Neural progenitor cell (in vitro differentiated cells): ENCODE measurements around the gene PTPRU. TPM values are rescaled to one million over a fixed set of nuclear protein-coding genes. Genes with fewer than 3 reads are reported as not detected.

ENCODE experiments used
- DNase-seq: peaks from one replicate; pipeline ENCODE4 v3.0.0-alpha.2; 2016; ENCODE audit warnings: low spot score
- H2AFZ ChIP-seq: fragments of 200-600 bp; sonication (generic); replicated peaks from 2 replicates; pipeline ENCODE4 v1.6.1; 2016; ENCODE audit warnings: antibody characterized with exemption
- H3F3A ChIP-seq: fragments of 200-600 bp; sonication (generic); 2 replicates; pipeline ENCODE4 v1.6.1; 2016; ENCODE audit warnings: antibody characterized with exemption, low read depth
- H3K27ac ChIP-seq: fragments of 200-600 bp; sonication (generic); 2 replicates; pipeline ENCODE4 v1.5.1; 2016; ENCODE audit warnings: mild to moderate bottlenecking
- H3K27me3 ChIP-seq: fragments of 200-600 bp; sonication (generic); 2 replicates; pipeline ENCODE4 v1.6.1; 2016; ENCODE audit warnings: mild to moderate bottlenecking, moderate library complexity
- H3K36me3 ChIP-seq: fragments of 200-600 bp; sonication (generic); 2 replicates; pipeline ENCODE4 v1.5.1; 2016
- H3K4me1 ChIP-seq: fragments of 200-600 bp; sonication (generic); 2 replicates; pipeline ENCODE4 v1.6.1; 2016; ENCODE audit warnings: mixed run types
- H3K4me2 ChIP-seq: fragments of 200-600 bp; sonication (generic); 2 replicates; pipeline ENCODE4 v1.6.1; 2016
- H3K4me3 ChIP-seq: fragments of 200-600 bp; sonication (generic); 2 replicates; pipeline ENCODE4 v1.5.1; 2016
- H3K79me2 ChIP-seq: fragments of 200-600 bp; sonication (generic); 2 replicates; pipeline ENCODE4 v1.6.1; 2016; ENCODE audit warnings: low read depth
- H3K9ac ChIP-seq: fragments of 200-600 bp; sonication (generic); 2 replicates; pipeline ENCODE4 v1.6.1; 2016
- H3K9me3 ChIP-seq: fragments of 200-600 bp; sonication (generic); 2 replicates; pipeline ENCODE4 v1.5.1; 2016; ENCODE audit warnings: low read depth
- H4K20me1 ChIP-seq: fragments of 200-600 bp; sonication (generic); 2 replicates; pipeline ENCODE4 v1.6.1; 2016; ENCODE audit warnings: low read depth
- H3K27ac Mint-ChIP-seq: 3 replicates; pipeline ENCODE4 v1.8.0; 2021; ENCODE audit warnings: mixed read lengths
- H3K27me3 Mint-ChIP-seq: 2 replicates; pipeline ENCODE4 v1.8.0; 2022; ENCODE audit warnings: low read depth, mild to moderate bottlenecking, inconsistent platforms, moderate library complexity, mixed read lengths; ENCODE audit not compliant: insufficient read depth
- H3K36me3 Mint-ChIP-seq: 3 replicates; pipeline ENCODE4 v1.8.0; 2021; ENCODE audit warnings: mixed read lengths
- H3K4me1 Mint-ChIP-seq: 3 replicates; pipeline ENCODE4 v1.8.0; 2021; ENCODE audit warnings: mixed read lengths
- H3K4me3 Mint-ChIP-seq: 3 replicates; pipeline ENCODE4 v1.8.0; 2021; ENCODE audit warnings: mild to moderate bottlenecking, moderate library complexity, mixed read lengths
- H3K9me3 Mint-ChIP-seq: 3 replicates; pipeline ENCODE4 v1.8.0; 2020; ENCODE audit warnings: mixed read lengths
- CTCF ChIP-seq: fragments of 200-600 bp; sonication (generic); IDR thresholded peaks from 2 replicates; pipeline ENCODE4 v1.5.1; 2017; ENCODE audit warnings: antibody characterized with exemption, mild to moderate bottlenecking
- EZH2 ChIP-seq: fragments of 200-600 bp; sonication (generic); IDR thresholded peaks from 2 replicates; pipeline ENCODE4 v1.6.1; 2017; ENCODE audit warnings: antibody characterized with exemption, mild to moderate bottlenecking, moderate library complexity
- EZH2phosphoT487 ChIP-seq: fragments of 200-600 bp; sonication (generic); IDR thresholded peaks from 2 replicates; pipeline ENCODE4 v1.6.1; 2017; ENCODE audit warnings: antibody characterized with exemption
- total RNA-seq: library from RNA; depleted of rRNA; stranded (reverse); fragments of >200 nt; gene quantifications from 2 replicates; pipeline ENCODE4 v1.2.3, GENCODE V29; 2015; ENCODE audit warnings: low replicate concordance

PTPRU gene
- total RNA-seq, 1 donor from 2014 or later = 29.5 TPM

- no peak for TF ChIP-seq EZH2phosphoT487
- TF ChIP-seq CTCF = no peak
- no peak for TF ChIP-seq EZH2
- Histone ChIP-seq H3K4me1 (peaks cover 12% of the 10 kb centered on the region), H3K36me3 (no peaks in the 10 kb centered on the region), H3F3A (peaks cover 14% of the 10 kb centered on the region), H3K9me3 (no peaks in the 10 kb centered on the region), H3K79me2 (no peaks in the 10 kb centered on the region), H3K9ac (no peak overlapping the region), H3K27me3 (no peaks in the 10 kb centered on the region), H3K27ac (no peak overlapping the region), H4K20me1 (no peaks in the 10 kb centered on the region), H3K4me3 (no peak overlapping the region), H2AFZ (no peak overlapping the region), H3K4me2 (no peak overlapping the region)
- peaks cover 2% of the 10 kb centered on the region for H3K36me3 Mint-ChIP-seq
- H3K27ac Mint-ChIP-seq = peak overlapping the region; percentile 63
- DNase-seq = no peak
- H3K4me3 Mint-ChIP-seq = no peak overlapping the region
- H3K27me3 Mint-ChIP-seq = peaks cover 11% of the 10 kb centered on the region
- H3K4me1 Mint-ChIP-seq = peaks cover 10% of the 10 kb centered on the region
- H3K9me3 Mint-ChIP-seq = no peaks in the 10 kb centered on the region
Measured at GRCh38 chr1:29322147-29322694, 85.9 kb downstream of the PTPRU start.

- no peak overlapping the region for H3K4me2 ChIP-seq
- no peaks in the 10 kb centered on the region for H3K9me3 Mint-ChIP-seq
- H3K4me1 ChIP-seq = peaks cover 12% of the 10 kb centered on the region
- peaks cover 11% of the 10 kb centered on the region for H3K27me3 Mint-ChIP-seq
- H3K4me3 ChIP-seq = no peak overlapping the region
- H3F3A ChIP-seq = peaks cover 14% of the 10 kb centered on the region
- DNase-seq = no peak
- H3K4me1 Mint-ChIP-seq = peaks cover 10% of the 10 kb centered on the region
- H3K27ac ChIP-seq = no peak overlapping the region
- no peaks in the 10 kb centered on the region for H3K79me2 ChIP-seq
- H3K4me3 Mint-ChIP-seq = no peak overlapping the region
- H2AFZ ChIP-seq = no peak overlapping the region
- H4K20me1 ChIP-seq = no peaks in the 10 kb centered on the region
- no peaks in the 10 kb centered on the region for H3K9me3 ChIP-seq
- H3K27me3 ChIP-seq = no peaks in the 10 kb centered on the region
- no peak overlapping the region for H3K9ac ChIP-seq
- H3K36me3 Mint-ChIP-seq = peaks cover 2% of the 10 kb centered on the region
- H3K36me3 ChIP-seq = no peaks in the 10 kb centered on the region
- H3K27ac Mint-ChIP-seq = no peak overlapping the region
- TF ChIP-seq CTCF (no peak), EZH2 (no peak), EZH2phosphoT487 (no peak)
Measured at GRCh38 chr1:29322861-29323585, 86.7 kb downstream of the PTPRU start.

GRCh38 chr1:29323636-29324035 is 87.3 kb downstream of the PTPRU start:
- Histone ChIP-seq H4K20me1 (no peaks in the 10 kb centered on the region), H3K27me3 (no peaks in the 10 kb centered on the region), H3K27ac (no peak overlapping the region), H3K79me2 (no peaks in the 10 kb centered on the region), H3K9me3 (no peaks in the 10 kb centered on the region), H3K36me3 (no peaks in the 10 kb centered on the region), H3K4me1 (peaks cover 12% of the 10 kb centered on the region), H3K4me3 (no peak overlapping the region), H3K9ac (no peak overlapping the region), H3F3A (peaks cover 14% of the 10 kb centered on the region), H2AFZ (no peak overlapping the region), H3K4me2 (no peak overlapping the region)
- TF ChIP-seq CTCF = no peak
- Mint-ChIP-seq H3K4me3 (no peak overlapping the region), H3K27ac (no peak overlapping the region), H3K27me3 (peaks cover 9% of the 10 kb centered on the region), H3K36me3 (peaks cover 2% of the 10 kb centered on the region), H3K9me3 (no peaks in the 10 kb centered on the region), H3K4me1 (peaks cover 8% of the 10 kb centered on the region)
- no peak for DNase-seq
